GM21786 (cell line): ENCODE results near the gene ANLN.
"Not testable (repeated sequence)": the region's sequence is repeated elsewhere in the genome, so short reads cannot be mapped to it uniquely, and the experiment has no call there.

Experiments used
- ATAC-seq: cut with Tn5 transposase; IDR thresholded peaks from one replicate; pipeline ENCODE4 v1.9.1; 2021; ENCODE audit not compliant: unreplicated experiment

Gene ANLN

GRCh38 chr7:36497176-36497575, 107.5 kb downstream of the ANLN start:
- not testable (repeated sequence) for ATAC-seq

- no peak for ATAC-seq
These were observed 108.1 kb downstream of the ANLN start for GRCh38 chr7:36497775-36498174.
